Measurements from ENCODE around the gene CD300H.

- TF ChIP-seq, protein P1, sequence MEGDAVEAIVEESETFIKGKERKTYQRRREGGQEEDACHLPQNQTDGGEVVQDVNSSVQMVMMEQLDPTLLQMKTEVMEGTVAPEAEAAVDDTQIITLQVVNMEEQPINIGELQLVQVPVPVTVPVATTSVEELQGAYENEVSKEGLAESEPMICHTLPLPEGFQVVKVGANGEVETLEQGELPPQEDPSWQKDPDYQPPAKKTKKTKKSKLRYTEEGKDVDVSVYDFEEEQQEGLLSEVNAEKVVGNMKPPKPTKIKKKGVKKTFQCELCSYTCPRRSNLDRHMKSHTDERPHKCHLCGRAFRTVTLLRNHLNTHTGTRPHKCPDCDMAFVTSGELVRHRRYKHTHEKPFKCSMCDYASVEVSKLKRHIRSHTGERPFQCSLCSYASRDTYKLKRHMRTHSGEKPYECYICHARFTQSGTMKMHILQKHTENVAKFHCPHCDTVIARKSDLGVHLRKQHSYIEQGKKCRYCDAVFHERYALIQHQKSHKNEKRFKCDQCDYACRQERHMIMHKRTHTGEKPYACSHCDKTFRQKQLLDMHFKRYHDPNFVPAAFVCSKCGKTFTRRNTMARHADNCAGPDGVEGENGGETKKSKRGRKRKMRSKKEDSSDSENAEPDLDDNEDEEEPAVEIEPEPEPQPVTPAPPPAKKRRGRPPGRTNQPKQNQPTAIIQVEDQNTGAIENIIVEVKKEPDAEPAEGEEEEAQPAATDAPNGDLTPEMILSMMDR (conservative IDR thresholded peaks at IDR 0.05; ENCODE audit: low read depth, low read length) = no peak
- no peak for TF ChIP-seq EZH2phosphoT487 (IDR thresholded peaks at IDR 0.05; ENCODE audit: borderline replicate concordance, low read length)
Measured at GRCh38 chr17:74584292-74585060, 17.2 kb upstream of the CD300H start.

Measured in PC-3 (cell line).